Measurements from ENCODE around the gene TENT5C. TPM values are rescaled to one million over a fixed set of nuclear protein-coding genes. Genes with fewer than 3 reads are reported as not detected.

TENT5C gene
- polyA plus RNA-seq, 4 donors, result 2.4 to 3.6 (median 2.9) TPM

DNA sequence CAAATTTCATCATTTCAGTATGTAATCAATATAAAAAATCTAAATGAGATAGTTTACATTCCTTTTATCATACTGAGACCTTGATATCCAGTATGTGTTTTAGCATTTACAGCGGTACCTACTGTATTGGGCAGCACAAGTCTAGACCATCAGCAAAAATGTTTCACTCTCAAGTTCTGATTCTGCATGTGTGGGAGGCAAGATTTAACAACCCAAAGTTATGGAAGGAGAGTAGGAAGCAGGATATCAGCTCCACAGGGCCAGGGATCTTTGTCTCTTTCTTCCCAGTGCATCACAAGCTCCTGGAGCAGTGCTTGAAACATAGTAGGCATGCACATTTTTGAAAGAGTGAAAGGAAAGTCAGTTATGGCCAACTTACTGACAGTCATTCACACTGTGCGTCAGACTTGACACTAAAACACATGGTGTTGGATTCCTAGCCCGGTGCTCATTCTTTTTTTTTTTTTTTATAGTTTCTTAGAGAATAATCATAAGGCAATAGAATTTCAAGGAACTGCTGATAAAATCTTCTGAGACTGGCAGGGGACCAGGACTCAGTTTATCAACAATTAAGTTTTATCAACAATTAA is 6.1 kb downstream of the TENT5C start:
- DNase-seq (ENCODE audit: low read depth in 4 of 4, low spot score in 3 of 4), result no peak

- DNase-seq (ENCODE audit: low read depth in 4 of 4, low spot score in 3 of 4), result no peak
Measured at GRCh38 chr1:117612517-117613248, 6.8 kb downstream of the TENT5C start.

DNA sequence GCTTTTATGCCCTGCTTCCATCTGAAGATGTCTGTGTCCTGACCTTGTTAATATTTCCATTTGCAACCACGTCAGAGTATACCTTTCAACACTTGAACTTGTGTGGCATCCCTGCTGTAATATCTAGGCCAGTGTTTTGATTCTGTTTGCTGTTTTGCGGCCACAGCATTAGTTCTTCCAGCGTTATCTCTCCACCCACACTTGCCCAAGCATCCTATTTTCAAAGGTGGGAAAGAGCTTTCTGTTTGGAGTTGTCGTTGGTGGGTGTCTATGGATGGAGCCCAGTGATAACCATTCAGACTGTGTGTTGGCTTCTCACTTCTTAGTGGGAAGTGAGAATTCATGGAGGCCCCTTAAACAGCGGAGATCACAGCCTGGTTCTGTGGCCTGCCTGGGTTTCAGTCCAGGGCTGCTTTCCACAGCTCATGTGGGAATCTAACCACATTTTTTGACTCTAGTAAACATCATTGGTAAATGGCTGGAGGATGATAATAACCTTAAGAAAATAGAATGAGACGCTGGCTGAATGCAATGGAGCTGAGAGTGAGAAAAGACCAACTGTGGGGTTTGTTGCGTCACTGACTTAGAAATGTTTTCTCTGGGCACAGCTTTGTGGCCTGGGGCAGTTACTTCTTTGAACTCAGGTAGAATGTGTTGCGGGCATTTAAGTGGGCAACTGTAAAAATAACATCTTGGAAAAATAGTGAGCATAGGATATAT is 7.6 kb downstream of the TENT5C start:
- DNase-seq (ENCODE audit: low read depth in 4 of 4, low spot score in 3 of 4), result no peak

GRCh38 chr1:117613969-117614729 is 8.3 kb downstream of the TENT5C start:
- no peak for DNase-seq (ENCODE audit: low read depth in 4 of 4, low spot score in 3 of 4)

- no peak for DNase-seq (ENCODE audit: low read depth in 4 of 4, low spot score in 3 of 4)
Measured at GRCh38 chr1:117615474-117615873, 9.6 kb downstream of the TENT5C start.

DNA sequence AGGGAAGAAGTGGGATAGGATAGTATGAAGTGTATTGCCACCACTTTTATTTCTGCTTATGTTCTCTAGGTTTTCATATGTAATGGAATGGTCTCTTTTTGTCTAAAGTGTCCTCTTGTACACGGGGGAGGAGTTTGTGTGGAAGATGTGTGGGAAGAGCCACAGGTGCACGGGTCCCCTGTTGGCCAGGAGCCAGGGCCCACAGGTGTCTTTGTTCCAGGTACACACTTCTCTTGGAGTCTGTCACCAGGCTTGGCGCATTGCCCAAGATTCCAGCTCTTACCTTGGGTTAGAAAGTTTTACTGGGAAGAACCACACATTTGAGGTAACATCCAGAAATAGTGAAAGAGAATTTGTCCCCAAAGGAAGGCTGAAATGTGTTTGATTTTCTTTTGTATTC is 10.5 kb downstream of the TENT5C start:
- no peak for DNase-seq (ENCODE audit: low read depth in 4 of 4, low spot score in 3 of 4)

DNA sequence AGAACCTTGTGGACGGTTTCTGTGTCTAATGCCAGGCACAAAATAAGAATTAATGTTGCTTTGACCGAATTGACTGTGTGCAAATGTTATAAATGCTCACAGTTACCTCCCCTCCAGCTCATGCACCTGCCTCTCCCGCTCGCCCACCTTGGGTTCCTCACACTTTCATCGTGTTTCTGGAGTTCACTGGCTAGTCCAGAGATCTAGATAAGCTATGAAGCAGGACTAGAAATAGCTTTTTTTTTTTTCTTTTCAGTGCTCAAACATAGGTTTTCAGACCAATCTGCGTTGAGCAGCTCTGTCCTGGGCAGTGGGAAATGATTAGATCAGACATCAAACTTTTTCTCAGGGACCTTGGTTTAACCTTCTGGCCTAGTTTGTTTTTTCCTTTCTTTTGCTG is 11.1 kb downstream of the TENT5C start:
- DNase-seq (ENCODE audit: low read depth in 4 of 4, low spot score in 3 of 4), result no peak

DNA sequence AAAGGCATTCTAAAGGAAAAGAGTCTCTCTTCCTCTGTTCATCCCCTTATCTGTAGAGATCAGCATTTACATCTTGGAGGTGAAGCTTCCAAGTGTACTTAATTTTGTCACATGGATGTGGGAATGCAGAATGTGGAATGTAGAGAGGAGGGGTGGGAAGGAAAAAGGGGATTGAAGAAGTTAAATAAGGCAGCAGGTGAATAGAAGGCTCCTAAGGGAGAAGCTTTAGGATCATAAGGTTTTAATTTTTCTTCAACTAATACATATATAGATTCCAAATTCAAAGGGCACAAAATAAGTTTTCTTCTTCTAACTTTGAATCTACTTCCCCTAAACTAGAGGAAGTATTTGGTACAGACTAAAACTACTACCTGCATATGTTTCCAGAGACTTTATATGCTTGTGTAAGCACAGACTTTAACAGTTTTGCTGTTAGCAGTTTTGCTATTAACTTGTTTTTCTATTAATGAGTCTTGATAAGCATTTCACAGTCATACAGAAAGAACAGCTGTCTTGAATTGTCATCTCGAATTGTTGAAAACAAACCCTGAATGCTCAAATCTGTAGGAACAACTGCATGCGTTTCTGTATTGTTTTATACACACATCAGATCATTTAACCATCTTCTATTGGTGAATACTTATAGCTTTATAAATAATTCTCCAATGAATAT is 12.7 kb downstream of the TENT5C start:
- DNase-seq (ENCODE audit: low read depth in 4 of 4, low spot score in 3 of 4), result no peak

DNA sequence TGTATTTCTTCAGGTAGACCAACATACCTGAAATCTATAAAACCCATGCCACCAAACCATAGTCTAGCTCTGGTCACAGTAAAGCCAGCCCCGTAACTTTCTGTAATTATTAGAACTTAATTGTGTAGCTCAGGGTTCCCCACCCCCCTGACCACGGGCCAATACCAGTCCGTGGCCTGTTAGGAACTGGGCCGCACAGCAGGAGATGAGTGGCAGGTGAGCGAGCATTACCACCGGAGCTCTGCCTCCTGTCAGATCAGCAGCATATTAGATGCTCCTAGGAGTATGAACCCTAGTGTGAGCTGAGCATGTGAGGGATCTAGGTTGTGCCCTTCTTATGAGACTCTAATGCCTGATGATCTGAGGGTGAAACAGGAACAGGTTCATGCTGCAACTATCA is 14.6 kb downstream of the TENT5C start:
- no peak for DNase-seq (ENCODE audit: low read depth in 4 of 4, low spot score in 3 of 4)

DNA sequence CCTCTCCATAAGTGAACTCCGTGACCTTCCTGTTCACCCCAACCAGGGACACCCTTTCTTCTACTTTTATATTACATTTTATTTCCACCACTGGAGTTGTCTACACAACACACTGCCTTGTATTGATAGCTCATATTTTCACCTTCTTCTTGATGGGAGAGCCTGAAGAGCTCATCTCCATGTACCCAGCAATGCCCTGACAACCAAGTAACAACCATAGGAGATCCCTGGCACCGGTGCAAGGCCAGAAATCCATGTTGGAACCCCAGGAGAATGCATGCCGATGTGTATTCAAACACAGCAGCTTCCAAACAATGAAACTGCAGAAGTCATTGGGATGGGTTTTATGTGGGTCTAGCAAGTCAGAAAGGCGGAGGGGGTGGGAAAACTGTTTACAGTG is 15.5 kb downstream of the TENT5C start:
- DNase-seq (ENCODE audit: low read depth in 4 of 4, low spot score in 3 of 4), result no peak

DNA sequence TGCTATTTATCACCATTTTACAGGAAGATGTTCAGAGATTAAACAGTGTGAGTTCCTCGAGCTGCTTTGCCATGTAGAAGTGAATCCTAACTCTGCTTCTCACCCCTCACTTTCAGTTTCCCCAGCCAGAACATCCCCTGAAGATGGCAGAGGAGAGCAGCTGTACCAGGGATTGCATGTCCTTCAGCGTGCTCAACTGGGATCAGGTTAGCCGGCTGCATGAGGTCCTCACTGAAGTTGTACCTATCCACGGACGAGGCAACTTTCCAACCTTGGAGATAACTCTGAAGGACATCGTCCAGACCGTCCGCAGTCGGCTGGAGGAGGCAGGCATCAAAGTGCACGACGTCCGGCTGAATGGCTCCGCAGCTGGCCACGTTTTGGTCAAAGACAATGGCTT is 16.9 kb downstream of the TENT5C start:
- DNase-seq (ENCODE audit: low read depth in 4 of 4, low spot score in 3 of 4), result no peak

DNA sequence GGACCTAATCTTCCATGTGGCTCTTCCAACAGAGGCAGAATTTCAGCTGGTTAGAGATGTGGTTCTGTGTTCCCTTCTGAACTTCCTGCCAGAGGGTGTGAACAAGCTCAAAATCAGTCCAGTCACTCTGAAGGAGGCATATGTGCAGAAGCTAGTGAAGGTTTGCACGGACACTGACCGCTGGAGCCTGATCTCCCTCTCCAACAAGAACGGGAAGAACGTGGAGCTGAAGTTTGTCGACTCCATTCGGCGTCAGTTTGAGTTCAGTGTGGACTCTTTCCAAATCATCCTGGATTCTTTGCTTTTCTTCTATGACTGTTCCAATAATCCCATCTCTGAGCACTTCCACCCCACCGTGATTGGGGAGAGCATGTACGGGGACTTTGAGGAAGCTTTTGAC is 17.3 kb downstream of the TENT5C start:
- no peak for DNase-seq (ENCODE audit: low read depth in 4 of 4, low spot score in 3 of 4)

- no peak for DNase-seq (ENCODE audit: low read depth in 4 of 4, low spot score in 3 of 4)
Measured at GRCh38 chr1:117623698-117624097, 17.9 kb downstream of the TENT5C start.

GRCh38 chr1:117627546-117628130 is 21.8 kb downstream of the TENT5C start:
- no peak for DNase-seq (ENCODE audit: low read depth in 4 of 4, low spot score in 3 of 4)

GRCh38 chr1:117628343-117628742 is 22.5 kb downstream of the TENT5C start:
- DNase-seq (ENCODE audit: low read depth in 4 of 4, low spot score in 3 of 4), result no peak

DNA sequence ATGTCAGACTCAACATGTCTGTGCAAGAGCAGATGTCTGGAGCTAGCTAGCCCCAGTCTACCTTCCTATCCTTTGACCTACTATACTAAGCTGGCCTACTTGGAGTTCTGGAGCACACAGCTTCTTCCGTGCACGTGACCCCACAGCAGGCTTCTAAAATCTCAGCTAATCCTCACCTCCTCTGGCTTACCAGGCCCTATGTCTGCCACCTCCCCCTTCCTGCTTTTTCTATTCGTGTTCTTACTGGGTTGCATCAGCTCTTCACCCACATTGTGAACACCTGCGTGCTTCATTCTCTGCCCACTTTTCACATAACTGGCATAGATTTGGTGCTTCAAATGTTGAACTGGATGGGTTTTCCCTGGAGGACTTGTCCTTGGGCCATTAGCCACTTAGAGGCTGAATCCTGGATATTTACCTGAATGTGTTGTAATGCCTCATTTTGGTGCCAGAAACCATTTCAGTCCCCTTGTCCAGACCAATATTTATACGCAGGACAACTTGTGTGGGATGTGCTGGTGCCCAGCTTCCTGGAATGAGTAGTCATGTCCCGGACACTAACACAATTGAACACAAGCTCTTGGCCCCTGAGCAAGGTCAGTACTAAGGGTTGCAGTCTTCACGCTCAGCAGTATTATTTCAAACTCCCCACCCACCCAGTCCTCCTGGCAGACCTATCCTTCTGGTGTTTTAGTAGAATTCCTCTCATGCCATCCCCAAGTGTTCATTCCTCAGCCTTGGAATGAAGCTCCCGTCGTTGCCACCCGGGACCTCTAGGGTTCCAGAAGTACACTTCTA is 24.0 kb downstream of the TENT5C start:
- no peak for DNase-seq (ENCODE audit: low read depth in 4 of 4, low spot score in 3 of 4)

DNA sequence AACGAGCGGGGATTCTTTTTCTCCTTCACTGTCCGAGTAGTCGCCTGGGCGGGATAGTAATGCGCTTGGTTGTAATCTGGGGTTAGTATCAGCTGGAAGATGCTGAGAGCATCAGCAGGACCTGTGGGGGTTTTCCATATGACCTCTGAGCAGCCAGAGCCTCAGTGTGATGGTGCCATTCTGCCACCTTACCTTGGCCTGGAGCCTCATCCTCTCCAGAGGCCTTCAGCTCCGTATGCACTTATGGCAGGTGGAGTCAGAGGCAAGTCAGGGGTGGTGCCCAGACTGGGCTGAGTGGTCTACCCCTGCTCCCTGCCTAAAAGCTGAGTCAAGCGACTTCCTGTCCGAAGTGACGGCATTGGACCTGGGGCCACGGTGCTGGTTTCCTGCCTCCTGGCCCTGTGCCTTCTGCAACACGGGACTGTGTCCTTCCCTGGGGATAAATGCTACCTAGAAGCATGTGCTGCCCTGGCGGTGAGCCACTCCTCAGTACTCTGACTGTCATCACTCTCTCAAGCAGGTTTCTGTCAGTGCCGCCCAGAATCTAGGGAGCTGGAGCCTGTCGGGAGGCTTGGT is 24.7 kb downstream of the TENT5C start:
- no peak for DNase-seq (ENCODE audit: low read depth in 4 of 4, low spot score in 3 of 4)

DNA sequence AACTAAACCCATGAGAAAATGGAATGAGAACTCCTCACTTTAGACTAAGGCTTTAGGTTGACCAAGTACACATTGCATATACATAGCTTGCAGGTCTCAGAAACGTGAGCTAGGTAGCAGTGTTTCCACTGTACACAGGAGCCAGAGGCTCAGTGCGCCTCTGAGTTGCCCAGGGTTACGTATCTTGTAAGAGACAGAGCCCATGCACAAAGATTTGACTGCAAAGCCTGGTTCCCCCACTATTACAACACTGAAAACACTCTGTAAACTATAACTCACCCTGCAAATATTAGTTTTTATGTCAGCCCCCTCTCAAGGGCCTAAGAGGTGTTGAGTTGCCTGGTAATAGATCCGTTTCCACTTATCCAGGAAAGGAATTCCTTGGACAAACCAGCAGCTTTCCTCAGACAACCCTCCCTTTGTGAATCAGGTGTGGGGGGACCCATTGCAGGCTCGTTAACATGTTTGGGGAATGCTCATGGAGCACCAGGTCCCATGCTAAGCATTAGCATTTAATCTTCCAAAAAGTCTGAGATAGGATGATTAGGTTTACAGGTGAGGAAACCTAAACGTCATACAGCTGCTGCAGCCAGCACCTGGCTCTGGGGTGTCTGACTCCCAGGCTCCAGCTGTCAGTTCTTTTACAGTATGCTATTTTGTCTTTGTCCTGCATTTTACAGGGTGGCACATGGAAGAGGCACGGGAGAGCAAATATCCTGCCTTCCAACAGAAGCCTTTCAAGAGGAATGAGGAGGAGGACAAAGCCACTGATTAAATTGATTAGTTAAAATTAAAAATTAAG is 25.7 kb downstream of the TENT5C start:
- no peak for DNase-seq (ENCODE audit: low read depth in 4 of 4, low spot score in 3 of 4)
